ENCODE data around the gene CCDC8.

DNA sequence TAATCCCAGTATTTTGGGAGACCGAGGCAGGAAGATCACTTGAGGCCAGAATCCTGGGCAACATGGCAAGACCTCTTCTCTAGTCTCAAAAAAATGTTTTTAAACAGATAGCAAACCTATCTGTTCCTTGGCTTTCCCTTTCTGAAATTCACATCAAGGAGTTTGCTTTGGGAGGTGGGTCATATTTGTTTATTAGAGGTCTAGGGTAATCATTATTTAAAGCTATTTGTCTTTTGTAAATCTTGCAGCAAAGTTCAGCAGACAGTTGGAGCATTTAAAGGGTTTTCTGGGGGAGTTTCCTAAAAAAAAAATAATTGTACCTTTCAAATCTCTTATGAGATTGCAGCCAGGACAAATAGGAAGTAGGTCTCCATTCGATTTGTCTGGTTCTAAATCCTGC, 49.0 kb downstream of the CCDC8 start:
- TF ChIP-seq, protein P1, sequence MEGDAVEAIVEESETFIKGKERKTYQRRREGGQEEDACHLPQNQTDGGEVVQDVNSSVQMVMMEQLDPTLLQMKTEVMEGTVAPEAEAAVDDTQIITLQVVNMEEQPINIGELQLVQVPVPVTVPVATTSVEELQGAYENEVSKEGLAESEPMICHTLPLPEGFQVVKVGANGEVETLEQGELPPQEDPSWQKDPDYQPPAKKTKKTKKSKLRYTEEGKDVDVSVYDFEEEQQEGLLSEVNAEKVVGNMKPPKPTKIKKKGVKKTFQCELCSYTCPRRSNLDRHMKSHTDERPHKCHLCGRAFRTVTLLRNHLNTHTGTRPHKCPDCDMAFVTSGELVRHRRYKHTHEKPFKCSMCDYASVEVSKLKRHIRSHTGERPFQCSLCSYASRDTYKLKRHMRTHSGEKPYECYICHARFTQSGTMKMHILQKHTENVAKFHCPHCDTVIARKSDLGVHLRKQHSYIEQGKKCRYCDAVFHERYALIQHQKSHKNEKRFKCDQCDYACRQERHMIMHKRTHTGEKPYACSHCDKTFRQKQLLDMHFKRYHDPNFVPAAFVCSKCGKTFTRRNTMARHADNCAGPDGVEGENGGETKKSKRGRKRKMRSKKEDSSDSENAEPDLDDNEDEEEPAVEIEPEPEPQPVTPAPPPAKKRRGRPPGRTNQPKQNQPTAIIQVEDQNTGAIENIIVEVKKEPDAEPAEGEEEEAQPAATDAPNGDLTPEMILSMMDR (IDR thresholded peaks at IDR 0.05), result no peak
- no peak for TF ChIP-seq POLR2A (IDR thresholded peaks at IDR 0.05)
